HG03060 (cell line): ENCODE results near the gene STRN3.
"Not testable (repeated sequence)": the region's sequence is repeated elsewhere in the genome, so short reads cannot be mapped to it uniquely, and the experiment has no call there.

ENCODE experiments used
- ATAC-seq: cut with Tn5 transposase; IDR thresholded peaks from one replicate; pipeline ENCODE4 v1.9.1; 2021; ENCODE audit warnings: low read depth, moderate number of reproducible peaks; ENCODE audit not compliant: unreplicated experiment

The STRN3 gene, protein sequence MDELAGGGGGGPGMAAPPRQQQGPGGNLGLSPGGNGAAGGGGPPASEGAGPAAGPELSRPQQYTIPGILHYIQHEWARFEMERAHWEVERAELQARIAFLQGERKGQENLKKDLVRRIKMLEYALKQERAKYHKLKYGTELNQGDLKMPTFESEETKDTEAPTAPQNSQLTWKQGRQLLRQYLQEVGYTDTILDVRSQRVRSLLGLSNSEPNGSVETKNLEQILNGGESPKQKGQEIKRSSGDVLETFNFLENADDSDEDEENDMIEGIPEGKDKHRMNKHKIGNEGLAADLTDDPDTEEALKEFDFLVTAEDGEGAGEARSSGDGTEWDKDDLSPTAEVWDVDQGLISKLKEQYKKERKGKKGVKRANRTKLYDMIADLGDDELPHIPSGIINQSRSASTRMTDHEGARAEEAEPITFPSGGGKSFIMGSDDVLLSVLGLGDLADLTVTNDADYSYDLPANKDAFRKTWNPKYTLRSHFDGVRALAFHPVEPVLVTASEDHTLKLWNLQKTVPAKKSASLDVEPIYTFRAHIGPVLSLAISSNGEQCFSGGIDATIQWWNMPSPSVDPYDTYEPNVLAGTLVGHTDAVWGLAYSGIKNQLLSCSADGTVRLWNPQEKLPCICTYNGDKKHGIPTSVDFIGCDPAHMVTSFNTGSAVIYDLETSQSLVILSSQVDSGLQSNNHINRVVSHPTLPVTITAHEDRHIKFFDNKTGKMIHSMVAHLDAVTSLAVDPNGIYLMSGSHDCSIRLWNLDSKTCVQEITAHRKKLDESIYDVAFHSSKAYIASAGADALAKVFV

DNA sequence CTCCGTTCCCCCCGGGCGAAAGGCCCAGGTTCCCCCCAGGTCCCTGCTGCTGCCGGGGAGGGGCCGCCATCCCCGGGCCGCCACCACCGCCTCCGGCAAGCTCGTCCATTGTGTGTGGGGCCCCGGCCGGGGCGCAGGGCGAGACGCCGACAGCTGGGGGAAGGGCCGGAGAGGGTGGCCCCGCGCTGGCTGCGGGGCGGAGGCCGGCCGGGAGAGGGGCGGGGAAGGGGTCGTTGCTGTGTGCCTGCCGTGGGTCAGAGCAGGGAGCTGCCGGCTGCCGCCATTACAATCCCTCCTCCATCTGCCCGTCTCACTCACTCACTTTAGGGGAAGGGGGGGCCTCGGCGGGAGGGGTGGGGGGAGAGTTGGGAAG lies at the start of gene STRN3:
STRN3 (minus strand) TSS at position 303 of the 373 bp plus-strand sequence; CDS start at position 109, 194 bp downstream.
- no peak for ATAC-seq

DNA sequence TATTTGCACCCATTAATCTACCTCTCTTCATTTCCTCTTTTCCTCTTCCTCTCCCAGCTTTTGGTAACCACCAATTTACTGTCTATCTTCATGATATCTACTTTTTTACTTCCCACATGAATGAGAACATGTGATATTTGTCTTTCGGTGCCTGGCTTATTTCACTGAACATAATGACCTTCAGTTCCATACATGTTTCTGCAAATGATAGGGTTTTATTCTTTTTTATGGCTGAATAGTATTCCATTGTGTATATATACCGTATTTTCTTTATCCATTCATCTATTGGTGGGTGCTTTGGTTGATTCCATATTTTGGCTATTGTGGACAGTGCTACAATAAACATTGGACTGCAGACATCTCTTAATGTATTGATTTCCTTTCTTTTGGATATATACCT lies 49.0 kb upstream of the STRN3 start:
- ATAC-seq = no peak

DNA sequence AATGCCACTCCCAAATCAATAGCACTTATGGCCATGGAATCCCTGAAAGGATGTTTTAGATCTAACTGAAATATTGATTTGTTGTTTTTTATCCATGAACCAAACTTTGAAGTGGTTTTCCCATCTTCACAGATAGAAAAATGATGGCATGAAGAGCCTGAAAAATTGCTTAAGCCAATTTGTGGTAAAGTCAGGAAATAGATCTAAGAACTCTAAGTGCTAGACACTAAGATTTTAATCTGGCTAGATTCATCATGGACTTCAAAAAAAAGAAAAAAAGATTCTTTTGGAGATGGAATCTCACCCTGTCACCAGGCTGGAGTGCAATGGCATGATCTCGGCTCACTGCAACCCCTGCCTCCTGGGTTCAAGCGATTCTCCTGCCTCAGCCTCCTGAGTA lies 45.0 kb upstream of the STRN3 start:
- no peak for ATAC-seq

DNA sequence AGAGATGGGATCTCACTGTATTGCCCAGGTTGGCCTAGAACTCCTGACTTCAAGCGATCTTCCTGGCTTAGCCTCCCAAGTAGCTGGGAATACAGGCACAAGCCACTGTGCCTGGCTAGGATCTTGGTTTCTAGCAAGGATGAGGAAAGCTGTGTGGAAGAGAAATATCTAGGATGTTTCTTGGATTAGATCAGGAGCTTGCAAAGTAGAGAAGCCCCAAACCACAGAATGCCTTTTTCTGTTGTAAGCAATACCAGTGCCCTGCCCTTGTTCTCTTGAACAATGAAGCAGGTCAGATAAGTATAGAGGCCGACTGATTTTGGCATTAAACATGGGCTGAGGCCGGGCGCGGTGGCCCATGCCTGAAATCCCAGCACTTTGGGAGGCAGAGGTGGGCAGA lies 44.3 kb upstream of the STRN3 start:
- ATAC-seq = no peak

DNA sequence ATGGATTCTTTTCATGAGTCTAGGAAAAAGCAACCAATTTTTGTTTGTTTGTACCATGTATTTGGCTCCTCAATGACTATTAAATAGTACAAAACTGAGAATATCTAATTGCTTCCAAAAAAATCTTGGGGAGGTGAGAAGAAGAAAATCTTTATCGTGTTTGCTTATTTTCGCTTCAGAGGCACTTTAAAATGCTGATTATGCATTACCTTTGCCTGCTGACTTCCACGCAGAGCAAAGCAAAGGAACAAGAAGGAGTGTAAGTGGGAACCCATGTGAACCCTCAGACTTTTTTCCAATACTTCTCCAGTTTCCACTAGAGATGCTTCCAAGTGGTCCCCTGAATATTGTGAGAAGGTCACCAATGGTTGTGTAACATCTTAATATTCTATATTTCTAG lies 43.2 kb upstream of the STRN3 start:
- no peak for ATAC-seq

DNA sequence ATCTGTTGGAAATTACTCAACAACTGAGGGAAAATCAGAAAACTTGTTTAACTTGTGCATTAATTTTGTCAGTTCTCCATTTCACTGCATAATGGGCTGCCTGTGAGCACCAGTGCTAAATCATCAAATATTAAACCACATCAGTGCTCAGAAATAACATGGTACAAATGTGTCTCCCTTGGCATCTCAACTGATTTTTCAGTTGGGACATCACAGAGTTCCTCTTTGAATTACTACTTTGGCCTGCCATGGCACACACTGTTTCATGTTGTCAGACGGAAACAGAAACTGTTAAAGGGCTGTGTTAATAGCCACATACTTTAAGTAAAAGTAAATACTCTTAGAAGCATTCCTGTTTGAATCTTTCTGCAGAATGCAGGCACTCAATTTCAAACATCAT lies 42.1 kb upstream of the STRN3 start:
- ATAC-seq = no peak

DNA sequence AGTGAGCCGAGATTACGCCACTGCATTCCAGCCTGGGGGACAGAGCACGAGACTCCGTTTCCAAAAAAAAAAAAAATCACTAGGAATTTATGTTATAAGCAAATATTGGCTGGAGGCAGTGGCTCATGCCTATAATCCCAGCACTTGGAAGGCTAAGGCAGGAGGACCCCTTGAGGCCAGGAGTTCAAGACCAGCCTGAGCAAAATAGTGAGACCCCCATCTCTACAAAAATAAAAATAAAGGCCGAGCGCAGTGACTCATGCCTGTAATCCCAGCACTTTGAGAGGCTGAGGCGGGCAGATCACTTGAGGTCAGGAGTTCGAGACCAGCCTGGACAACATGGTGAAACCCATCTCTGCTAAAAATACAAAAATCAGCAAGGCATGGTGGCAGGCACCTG lies 36.7 kb upstream of the STRN3 start:
- ATAC-seq = not testable (repeated sequence)

DNA sequence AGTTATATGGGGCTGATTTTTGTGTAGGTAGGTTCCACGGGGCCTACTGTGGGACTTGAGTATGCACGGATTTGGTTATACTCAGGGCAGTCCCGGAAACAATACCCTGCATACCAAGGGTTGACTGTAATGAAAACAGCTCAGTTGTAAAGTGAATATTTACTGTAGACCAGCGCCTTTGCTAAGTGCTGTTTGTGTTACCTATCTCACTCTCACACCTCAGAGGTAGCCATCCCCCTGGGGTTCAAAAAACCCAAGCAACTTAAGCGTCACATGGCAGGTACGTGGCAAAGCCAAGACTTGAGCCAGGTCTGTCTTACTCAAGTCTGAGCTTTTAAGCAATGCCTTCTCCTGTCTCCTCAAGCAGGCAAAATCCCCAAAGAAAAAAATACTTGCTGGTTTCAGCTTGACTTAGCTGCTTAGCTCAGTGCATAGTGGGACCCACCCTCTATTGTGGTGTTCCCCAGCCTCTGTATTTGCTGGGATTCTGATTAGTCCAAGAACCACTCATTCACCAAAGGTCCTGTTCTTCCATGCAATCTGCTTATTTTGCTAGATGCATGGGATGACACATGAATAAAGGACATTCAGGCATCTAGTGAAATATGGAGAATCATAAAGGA lies 34.2 kb upstream of the STRN3 start:
- no peak for ATAC-seq

DNA sequence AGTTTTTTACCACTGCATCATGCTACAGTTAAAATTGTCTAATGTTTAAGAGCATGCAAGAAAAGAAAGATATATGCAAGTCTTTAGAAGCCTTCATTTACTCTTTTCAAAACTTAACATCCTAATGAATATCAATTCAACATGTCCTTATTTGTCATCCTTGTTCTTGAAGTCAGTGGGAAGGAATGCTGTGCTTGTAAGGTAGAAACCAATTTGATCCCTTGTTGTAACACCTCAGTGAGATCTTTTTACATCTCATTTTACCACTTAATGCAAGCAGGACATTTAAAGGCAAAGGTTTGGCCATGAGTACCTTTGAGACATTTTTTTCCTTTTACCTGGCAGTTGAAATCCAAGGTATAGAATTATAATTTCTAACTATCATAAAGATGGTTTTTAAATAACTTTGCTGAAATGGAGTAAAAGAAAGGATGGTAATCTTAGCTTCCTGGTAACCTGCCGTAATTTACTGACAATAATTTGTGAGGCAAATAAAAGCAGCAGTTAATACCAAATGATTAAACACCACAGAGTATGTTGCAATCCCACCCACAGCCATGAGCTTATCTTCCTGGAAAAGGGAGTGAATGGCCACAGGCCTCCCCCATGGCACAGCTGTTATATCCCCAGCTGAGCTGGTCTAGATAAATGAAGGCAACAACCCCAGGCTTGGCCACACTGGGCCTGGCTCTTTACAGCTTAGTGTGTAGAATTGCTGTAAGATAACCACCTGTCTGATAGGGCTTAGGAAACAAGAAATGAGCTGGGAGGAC lies 33.2 kb upstream of the STRN3 start:
- ATAC-seq = no peak

DNA sequence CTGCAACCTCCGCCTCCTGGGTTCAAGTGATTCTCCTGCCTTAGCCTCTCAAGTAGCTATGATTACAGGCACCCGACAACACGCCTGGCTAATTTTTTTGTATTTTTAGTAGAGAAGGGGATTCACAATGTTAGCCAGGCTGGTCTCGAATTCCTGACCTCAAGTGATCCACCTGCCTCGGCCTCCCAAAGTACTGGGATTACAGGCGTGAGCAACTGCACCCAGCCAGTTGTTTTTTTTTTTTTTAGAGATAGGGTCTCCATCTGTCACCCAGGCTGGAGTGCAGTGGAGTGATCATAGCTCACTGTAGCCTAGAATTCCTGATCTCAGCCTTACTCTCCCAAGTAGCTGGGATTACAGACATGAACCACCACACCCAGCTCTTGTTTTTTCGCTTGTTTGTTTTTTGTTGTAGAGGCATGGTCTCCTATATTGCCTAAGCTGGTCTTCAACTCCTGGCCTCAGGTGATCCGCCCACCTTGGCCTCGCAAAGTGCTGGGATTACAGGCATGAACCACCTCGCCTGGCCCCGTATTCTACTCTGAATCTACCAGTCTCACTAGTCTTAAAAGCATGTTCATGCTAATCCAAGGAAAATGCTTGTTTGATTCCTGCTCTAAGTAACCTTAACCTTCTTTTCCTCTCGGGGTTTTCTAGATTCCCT lies 31.7 kb upstream of the STRN3 start:
- no peak for ATAC-seq

DNA sequence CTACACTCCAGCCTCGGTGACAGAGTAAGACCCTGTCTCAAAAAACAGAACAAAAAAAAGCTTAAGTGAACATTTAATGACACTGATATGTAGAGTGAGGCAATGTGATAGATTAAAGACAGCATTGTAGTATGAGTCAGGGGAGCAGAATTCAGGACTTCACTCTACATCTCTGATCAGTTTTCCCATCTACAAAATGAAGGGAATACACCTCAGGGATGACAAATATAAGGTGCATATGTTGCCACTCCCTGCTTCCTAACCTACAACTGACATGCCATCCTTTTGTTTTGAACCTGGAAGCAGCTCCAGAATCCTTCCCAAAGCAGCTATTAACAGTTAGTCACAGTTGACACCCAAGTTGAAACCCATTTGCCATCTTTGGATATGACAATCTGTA lies 30.9 kb upstream of the STRN3 start:
- ATAC-seq = no peak

DNA sequence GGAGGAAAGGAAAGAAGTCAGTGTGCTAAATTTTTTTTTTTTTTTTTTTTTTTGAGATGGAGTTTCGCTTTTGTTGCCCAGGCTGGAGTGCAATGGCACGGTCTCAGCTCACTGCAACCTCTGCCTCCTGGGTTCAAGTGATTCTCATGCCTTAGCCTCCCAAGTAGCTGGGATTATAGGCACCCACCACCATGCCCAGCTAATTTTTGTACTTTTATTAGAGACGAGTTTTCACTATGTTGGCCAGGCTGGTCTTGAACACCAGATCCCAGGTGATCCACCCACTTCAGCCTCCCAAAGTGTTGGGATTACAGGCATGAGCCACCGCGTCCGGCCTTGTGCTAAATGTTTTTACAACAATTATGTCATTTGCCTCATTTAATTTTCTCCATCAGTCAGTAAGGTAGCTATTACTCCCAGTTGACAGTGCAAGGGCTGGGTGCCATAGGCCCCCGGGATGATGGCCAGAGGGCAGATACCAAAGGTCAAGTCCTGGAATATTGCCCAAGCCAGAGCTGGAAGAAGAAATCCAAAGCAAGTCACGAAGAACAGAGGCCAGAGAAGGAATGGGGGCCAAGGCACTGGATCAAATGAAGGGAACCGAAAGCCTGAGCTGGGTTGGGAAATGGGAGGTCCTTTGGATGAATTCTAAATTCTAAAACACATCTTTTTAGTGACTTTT lies 26.9 kb upstream of the STRN3 start:
- not testable (repeated sequence) for ATAC-seq

DNA sequence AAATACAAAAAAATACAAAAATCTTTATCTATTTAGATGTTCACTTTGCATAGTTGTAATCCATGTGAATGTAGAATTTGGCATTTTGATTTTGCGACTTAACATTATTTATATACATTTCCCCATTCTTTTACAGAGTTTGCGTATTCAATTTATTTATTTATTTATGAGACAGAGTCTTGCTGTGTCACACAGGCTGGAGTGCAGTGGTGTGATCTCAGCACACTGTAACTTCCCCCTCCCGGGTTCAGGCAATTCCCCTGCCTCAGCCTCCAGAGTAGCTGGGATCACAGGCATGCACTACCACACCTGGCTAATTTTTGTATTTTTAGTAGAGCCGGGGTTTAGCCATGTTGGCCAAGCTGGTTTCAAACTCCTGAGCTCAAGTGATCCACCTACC lies 25.3 kb upstream of the STRN3 start:
- no peak for ATAC-seq

DNA sequence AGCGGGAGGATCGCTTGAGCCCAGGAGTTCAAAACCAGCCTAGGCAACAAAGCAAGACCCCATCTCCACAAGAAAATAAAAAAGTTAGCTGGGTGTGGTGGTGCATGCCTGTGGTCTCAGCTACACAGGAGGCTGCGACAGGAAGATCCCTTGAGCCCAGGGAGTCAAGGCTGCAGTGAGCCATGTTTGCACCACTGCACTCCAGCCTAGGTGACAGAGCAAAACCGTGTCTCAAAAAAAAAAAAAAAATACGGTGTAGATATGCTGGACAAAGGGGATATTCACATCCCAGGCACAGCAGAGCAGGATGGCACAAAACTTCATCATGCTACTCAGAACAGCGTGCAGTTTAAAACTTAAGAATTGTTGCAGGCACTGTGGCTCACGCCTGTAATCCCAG lies 24.8 kb upstream of the STRN3 start:
- no peak for ATAC-seq

DNA sequence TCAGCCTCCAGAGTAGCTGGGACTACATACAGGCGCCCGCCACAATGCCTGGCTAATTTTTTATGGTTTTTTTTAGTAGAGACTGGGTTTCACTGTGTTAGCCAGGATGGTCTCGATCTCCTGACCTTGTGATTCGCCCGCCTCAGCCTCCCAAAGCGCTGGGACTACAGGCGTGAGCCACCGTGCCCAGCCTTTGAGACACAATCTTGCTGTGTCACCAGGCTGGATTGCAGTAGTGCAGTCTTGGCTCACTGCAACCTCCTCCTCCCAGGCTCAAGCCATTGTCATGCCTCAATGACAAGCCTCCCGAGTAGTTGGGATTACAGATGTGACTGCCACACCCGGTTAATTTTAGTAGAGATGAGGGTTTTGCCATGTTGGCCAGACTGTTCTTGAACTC lies 21.3 kb upstream of the STRN3 start:
- ATAC-seq = no peak

DNA sequence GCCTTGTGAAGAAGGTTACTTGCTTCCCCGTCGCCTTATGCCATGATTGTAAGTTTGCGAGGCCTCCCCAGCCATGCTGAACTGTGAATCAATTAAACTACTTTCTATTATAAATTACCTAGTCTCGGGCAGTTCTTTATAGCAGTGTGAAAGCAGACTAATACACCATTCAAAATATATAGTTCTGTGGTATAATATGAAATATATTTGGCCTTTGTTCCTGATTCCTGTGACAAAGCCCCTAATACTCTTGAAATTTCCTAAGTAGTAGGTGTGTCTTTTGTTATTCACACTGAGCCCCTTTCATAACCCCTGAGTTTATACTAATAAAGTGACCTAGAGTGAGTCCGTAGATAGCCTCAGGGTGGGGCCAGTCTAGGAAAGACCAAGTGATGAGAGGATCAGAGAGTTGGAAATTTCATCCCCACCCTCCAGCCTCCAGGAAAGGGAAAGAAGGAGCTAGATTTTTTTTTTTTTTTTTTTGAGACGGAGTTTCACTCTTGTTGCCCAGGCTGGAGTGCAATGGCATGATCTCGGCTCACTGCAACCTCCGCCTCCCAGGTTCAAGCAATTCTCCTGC lies 19.4 kb upstream of the STRN3 start:
- no peak for ATAC-seq

DNA sequence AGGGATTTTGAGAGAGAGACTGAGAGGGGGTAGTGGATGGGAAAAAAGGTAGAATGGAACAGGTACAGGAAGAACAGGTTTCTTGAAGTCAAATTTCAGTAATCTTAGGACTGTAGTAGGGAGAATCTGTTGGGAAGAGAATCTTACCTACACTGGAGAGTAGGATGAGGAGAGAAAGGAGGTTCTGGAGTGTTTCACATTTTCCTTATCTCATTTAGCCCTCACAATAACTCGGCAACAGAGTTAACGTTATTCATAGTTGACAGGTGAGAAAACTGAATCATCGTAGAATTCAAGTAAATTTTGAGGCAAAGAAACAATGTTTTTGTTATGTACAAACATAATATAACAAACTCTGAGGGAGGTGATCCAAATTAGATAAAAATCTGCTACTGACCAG lies 17.2 kb upstream of the STRN3 start:
- no peak for ATAC-seq

DNA sequence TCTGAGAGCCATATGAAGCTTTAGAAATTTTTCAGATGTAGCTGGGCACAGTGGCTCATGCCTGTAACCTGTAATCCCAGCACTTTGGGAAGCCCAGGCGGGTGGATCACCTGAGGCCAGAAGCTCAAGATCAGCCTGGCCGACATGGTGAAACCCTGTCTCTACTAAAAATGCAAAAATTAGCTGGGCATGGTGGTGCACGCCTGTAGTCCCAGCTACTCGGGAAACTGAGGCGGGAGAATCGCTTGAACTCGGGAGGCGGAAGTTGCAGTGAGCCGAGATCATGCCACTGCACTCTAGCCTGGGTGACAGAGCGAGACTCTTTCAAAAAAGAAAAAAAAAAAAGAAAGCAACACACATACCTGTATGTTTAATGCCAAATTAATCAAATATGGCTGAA lies 16.7 kb upstream of the STRN3 start:
- not testable (repeated sequence) for ATAC-seq

DNA sequence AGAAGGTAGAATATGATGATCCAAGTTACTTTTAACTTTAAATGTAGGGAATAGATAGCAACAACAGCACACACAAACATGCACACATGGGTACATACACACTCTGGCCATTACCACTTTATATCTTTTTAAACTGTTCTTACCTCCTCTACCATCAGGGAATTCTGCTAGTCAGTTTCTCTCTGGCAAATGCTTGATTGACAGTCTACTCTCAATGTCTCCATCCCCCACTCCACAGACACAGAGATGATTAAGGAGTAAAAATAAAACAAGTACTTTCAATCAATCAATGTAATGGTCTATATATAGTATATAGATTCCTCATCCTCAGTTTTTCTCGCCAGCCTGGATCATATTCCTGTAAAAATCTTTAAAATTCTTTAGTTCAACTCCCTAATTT lies 16.1 kb upstream of the STRN3 start:
- ATAC-seq = no peak
